Measurements from ENCODE around the gene IGF2R.

DNA sequence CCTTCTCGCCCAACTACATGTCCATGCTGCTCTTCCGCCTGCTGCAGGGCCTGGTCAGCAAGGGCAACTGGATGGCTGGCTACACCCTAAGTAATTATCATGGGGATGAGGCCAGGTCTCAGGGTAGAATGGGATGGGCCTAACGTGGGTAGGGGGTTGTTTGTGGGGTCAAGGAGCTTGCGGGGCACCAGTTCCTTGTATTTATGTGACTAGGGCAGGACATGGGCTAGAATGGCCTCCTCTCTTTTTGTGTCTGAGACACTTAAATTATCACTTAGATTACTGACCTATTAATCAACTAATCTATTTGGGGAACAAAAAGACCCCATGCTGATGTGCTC, 163.4 kb downstream of the IGF2R start:
- TF ChIP-seq EZH2 (IDR thresholded peaks at IDR 0.05; ENCODE audit: insufficient read depth, poor library complexity, severe bottlenecking) (no peak), EZH2phosphoT487 (IDR thresholded peaks at IDR 0.05; ENCODE audit: insufficient read depth, low read depth) (no peak)
